ENCODE data around the gene CIZ1. TPM values are rescaled to one million over a fixed set of nuclear protein-coding genes. Genes with fewer than 3 reads are reported as not detected.
"Not testable (repeated sequence)": the region's sequence is repeated elsewhere in the genome, so short reads cannot be mapped to it uniquely, and the experiment has no call there.

The CIZ1 gene, protein sequence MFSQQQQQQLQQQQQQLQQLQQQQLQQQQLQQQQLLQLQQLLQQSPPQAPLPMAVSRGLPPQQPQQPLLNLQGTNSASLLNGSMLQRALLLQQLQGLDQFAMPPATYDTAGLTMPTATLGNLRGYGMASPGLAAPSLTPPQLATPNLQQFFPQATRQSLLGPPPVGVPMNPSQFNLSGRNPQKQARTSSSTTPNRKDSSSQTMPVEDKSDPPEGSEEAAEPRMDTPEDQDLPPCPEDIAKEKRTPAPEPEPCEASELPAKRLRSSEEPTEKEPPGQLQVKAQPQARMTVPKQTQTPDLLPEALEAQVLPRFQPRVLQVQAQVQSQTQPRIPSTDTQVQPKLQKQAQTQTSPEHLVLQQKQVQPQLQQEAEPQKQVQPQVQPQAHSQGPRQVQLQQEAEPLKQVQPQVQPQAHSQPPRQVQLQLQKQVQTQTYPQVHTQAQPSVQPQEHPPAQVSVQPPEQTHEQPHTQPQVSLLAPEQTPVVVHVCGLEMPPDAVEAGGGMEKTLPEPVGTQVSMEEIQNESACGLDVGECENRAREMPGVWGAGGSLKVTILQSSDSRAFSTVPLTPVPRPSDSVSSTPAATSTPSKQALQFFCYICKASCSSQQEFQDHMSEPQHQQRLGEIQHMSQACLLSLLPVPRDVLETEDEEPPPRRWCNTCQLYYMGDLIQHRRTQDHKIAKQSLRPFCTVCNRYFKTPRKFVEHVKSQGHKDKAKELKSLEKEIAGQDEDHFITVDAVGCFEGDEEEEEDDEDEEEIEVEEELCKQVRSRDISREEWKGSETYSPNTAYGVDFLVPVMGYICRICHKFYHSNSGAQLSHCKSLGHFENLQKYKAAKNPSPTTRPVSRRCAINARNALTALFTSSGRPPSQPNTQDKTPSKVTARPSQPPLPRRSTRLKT
- total RNA-seq: 11.5 TPM

DNA sequence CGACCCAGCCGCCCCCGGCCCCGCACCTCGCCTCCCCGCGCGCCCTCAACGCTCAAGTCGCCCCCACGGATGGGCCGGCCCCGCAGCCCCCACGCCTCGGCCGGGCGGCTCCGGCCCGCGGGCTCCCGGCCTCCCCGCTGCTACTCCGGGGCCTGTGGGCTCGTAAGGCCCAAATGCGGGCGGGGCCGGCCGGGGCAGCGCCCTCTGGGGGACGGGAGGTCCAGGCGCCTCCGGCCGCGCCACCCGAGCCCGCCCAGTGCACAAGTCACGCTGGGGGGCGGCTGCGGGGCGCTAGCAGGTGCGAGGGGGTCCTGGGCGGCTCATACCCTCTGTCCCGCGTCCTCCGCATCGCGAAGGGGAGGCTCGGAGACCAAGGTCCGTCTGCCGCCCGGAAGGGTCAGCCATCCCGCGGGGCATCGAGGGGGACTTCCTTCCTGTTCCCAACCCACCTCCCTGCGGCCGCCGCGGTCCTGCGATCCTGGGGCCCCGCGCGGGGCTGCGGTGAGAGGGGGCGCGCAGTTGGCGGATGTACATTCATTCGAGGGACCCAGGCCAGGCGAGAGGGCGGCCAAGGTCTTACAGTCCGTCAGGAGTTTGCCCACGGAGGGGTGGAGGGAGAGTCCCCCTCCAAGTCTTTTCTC is at the start of gene CIZ1:
Gene CIZ1 (minus strand): TSS at position 167 of the 641 bp plus-strand sequence. CDS start 715 bp downstream, outside the sequence.
- peak; percentile 63 for DNase-seq

DNA sequence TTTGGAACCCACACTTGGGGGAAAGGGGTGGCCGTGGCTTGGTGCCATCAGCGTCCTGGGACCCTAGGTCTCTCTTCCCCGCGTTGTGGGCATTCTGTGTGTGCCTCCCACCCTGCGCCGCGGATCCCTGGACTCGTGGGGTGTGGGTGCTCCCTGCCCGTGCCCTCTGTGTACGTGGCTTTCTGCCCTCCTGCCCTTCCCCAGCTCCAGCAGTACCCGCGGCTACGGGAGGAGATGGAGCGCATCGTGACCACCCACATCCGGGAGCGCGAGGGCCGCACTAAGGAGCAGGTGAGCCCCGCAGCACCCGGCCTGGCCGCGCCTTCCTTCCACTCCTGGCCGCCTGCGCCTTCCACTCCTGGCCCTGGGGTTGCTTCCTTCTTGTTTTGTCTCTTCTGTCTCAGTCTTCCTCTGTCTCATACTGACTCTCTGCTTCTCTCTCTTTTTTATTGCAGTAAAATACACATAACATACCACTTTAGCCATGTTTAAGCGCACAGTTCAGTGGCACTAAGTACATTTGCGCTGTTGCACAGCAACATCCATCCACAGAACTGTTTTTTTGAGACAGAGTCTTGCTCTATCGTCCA is 42.5 kb upstream of the CIZ1 start:
- no peak for DNase-seq

DNA sequence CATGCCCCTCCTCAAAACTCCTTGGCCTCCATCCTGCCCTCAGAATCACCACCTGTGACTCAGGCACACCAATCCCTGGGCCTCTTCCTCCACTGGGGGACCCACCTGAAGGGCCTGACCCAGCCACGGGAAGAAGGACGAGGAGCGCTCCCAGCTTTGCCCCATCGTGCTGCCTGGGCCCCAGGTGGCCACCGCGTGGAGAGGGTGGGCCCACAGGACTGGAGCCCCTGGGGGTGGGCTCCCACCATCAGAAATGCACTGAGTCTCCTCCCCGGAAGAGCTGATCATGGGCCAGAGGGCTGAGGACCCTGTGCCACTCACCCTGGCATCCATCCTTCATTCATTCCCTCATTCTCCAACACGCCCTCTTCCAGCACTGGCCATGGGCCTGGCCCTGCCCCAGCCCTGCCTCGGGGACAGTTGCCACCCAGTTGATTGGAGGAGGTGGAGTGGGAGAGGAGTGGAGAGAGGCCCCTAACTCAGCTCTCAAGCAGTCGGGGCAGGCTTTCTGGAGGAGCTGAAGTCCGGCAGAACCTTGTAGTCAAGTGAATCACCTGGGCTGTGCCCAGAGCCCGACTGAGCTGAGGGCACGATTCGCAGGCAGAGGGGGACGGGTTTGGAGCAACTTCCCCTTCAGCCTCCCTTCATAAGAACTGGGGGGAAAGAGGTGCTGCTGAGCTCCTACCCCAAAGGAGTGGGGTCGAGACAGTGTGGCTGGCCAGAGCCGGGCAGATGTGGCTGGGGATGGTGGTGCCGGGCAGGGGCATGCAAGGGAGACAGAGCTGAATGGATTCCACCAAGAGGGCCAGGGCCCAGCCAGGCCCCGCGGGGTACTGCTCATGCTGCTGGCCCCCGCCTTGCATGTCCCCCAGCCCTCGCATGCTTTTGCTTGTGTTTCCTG is 41.4 kb upstream of the CIZ1 start:
- DNase-seq: no peak

DNA sequence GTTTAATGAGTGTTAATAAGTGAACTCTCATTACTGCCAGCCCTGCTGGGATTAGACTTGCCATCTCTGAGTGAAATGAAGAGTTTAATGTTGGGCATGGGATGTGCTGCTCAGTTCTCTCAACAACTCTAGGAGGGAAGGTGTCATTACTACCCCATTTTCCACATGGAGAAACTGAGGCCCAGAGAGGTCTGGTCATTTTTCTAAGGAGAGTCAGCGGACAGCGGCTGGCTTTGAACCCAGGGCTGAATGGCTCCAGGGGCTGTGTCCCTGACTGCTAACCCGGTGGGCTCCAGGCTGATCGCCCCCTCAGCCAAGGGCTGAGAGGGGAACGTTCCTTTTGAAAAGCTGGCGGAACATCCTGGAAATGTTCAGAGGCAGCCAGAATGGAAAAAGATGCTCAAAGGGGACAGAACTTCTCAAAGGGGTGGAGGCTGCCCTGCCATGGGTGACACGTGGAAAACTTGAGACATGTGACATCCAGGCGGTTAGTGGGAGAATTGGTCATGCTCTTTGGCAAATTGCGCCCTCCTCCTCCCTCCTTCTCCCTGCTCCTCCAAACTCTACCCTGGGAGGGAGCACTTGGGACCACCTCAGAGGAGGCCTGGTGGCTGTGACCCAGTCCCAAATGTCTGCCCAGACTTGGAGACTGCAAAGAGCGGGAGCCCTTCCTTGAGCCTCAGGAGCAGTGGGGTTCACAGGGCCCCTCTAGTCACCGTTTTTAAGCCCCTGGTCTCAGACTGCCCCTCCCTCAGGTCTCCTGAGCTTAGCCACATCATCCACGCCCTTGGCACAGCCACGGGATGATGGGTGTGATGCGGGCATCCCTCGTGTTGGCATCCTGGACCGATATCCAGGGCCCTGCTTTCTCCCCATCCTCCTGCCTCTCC is 40.5 kb upstream of the CIZ1 start:
- DNase-seq: no peak

DNA sequence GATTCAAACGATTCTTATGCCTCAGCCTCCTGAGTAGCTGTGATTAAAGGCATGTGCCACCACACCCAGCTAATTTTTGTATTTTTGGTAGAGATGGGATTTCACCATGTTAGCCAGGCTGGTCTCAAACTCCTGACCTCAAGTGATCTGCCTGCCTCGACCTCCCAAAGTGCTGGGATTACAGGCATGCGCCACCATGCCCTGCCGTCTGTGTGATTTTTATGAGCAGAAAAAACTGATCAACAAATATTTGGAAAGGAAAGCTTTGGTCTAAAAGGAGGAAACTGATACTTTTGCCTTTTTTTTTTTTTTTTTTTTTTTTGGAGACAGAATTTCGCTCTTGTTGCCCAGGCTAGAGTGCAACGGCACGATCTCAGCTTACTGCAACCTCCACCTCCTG is 39.5 kb upstream of the CIZ1 start:
- DNase-seq: not testable (repeated sequence)

DNA sequence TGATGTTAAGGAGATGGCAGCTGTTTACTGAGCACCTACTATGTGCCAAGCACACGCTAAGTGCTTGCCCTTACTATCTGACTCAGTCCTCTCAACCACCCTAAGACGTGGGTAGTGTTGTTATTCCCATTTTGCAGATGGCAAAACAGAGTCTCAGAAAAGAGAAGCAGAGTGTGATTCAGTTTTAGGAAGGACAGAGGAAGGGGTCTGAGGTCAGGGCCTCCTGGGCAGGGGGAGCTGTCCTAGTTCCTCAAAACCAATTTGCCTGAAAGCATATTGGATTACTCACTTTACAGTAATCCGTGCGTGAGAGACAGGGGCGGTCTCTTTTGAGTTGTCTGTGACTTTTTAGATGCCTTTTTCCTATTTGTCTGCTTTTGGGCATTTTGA is 35.0 kb upstream of the CIZ1 start:
- DNase-seq: no peak

DNA sequence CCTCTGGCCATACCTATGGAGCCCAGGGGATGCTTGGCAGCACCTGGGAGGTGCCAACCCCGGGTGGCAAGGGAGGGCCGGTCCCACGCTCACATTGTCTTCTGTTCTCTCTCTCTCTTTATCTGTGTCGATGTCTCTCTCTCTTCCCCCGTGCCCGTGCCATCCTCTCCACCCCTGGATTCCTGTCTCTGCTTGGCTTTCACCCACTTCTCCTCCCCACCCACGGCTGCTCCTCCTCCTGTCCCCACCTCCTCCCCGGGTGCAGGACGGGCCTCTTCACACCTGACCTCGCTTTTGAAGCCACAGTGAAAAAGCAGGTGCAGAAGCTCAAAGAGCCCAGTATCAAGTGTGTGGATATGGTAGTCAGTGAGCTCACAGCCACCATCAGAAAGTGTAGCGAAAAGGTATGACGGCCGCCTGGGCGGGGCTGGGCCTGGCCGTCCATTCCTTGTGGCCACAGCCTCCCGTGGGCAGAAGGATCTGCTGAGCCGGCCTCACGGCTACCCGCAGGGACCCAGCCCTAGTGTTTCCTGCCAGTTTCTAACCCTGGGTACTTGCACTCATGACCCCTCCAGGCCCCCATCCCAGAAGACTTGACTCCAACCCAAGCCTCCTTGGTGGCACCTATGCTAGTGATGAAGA is 34.5 kb upstream of the CIZ1 start:
- no peak for DNase-seq

DNA sequence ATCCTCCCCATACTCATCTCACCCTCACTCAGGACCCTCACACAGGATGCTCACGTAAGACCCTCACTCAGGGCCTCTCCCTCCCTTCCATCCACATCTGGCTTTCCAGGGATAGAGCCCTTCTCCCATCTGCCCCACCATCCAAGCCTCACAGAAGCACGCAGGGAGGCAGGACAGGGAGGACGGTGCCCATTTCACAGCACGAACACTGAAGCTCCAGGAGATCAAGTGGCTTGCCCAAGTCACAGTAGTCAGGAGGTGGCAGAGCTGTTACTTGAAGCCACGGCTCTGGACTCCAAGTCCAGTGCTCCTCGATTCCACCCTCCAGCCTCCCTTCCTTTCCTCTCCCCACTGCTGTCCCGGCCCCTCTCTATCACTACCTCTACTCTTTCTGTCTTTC is 33.5 kb upstream of the CIZ1 start:
- no peak for DNase-seq

DNA sequence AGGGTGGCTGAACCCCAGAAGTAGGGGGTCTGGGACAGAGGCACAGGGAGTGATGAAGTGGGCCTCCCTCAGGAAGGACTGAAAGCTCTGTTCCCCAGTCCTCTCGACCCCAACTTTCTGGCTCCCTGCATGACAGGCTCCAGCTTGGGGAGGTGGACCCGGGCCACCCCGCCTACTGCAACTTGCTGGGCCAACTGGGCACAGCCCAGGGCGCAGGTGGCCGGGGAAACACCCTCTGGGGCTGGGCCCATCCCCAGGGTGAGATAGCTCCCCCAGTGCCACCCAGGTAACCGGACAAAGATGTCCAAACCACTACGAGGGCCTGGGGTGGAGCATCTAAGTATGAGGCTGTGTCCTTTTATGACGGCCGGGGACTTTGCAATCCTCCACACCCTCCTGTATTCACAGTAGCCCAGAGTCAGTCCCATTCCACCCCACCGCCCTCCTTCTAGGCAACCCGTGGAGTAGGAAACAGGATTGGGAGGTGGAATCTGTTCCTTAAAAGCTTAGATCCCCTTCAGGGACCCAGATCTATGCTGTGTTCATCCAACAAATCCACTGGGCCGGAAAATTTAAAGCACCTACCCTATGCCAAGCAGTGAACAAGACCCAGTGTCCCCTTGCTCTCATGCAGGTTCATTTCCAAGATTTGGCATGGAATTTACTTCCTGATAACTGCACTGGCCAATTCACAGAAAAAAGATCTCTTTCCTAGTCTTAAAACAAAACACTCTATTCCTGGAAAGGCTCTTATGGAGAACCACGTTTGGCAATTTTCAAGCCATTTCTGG is 31.7 kb upstream of the CIZ1 start:
- no peak for DNase-seq

DNA sequence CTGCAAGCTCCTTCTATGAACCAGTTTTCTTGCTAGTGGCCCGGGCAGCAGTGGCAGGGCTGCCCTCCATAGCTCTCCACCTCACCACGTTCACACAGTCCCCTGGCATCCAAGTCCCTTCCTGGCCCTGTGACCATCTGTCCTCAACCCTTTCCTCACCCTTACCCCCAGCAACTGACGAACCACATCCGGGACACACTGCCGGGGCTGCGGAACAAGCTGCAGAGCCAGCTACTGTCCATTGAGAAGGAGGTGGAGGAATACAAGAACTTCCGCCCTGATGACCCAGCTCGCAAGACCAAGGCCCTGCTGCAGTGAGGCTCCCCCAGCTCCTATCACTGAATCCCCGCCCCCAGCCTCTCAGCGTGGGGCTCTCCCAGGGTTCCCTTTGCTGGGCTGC is 30.7 kb upstream of the CIZ1 start:
- no peak for DNase-seq

DNA sequence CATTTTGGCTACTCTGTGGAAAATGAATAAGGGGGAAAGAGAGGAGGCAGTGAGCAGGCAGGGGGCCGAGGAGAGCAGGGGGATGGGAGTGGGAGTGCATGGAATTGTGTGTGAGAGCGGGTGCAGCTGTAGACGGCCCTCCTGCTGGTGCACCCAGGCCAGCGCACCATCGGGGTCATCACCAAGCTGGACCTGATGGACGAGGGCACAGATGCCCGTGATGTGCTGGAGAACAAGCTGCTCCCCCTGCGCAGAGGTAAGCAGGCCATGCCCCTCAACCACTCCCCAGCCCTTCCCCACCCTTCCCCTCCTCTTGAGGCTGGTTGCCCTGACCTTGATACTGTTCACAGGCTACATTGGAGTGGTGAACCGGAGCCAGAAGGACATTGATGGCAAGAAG is 28.5 kb upstream of the CIZ1 start:
- DNase-seq: no peak

DNA sequence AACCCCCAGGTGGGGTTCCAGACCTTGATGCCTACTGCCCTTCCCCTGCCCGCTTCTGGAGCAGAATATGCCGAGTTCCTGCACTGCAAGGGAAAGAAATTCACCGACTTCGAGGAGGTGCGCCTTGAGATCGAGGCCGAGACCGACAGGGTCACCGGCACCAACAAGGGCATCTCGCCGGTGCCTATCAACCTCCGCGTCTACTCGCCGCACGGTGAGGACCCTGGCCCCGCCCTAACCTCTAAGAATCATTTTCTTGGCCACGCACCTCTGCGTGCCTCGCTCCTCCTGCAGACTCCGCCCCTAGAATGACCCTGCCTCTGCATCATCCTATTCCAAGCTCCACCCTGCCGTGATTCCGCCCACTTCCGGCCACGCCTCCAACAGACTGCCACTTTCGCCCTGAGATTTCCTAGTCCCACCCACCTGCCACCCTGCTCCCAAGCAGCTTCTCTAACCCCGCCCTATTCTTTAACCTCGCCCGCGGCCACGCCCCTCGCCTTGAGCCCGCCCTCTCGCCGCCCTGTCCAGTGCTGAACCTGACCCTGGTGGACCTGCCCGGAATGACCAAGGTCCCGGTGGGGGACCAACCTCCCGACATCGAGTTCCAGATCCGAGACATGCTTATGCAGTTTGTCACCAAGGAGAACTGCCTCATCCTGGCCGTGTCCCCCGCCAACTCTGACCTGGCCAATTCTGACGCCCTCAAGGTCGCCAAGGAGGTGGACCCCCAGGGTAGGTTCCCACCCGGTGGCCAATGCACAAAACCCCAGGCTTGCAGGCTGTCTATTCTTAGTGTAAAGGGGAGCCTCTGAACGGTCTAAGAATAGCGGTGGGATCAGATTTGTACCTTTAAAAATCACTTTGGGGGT is 27.4 kb upstream of the CIZ1 start:
- peak; percentile 84 for DNase-seq

DNA sequence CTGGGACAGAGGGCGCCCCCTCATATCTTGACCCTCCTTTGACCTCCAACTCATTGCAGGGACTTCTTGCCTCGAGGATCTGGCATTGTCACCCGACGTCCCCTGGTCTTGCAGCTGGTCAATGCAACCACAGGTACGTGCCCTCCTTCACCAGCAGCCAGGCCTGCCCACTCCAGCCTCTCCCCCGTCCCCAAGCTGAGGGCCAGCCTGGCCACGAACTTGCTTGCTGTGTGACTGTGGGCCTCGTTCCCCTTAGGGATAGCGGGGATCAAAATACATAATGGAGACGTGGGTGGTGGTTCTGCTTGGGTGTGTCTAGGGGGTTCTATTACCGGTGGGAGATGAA is 26.8 kb upstream of the CIZ1 start:
- no peak for DNase-seq

DNA sequence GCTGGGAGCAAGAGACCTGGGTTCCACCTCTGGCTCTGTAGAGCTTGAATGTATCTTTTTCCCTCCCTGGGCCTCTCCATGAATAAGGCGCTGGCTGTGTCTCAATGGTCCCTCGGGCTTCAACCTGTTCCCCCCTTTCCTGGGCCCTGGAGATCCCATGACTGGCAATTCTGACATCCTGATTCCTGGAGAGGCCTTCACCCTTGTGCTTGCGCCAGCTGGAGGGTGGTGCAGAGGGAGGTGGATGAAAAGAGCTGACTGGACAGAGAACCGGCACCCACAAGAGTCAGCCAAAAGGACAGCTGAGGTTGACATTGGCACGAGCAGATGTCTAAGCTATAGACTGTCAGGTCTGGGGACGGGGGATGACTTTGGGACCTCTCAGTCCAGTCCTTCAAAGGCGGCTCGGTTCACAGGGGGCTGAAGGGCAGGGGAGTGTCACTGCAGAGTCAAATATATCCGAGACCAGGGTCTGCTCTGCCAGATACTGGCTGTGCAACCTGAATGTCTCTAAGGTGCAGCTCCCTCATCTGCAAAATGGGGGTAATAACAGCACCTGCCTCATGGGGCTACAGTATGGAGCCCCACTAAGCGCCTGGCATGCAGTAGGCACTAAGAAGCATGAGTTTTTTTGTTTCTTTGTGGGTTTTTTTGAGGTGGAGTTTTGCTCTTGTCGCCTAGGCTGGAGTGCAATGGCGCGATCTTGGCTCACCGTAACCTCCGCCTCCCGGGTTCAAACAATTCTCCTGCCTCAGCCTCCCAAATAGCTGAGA is 25.6 kb upstream of the CIZ1 start:
- DNase-seq: no peak

DNA sequence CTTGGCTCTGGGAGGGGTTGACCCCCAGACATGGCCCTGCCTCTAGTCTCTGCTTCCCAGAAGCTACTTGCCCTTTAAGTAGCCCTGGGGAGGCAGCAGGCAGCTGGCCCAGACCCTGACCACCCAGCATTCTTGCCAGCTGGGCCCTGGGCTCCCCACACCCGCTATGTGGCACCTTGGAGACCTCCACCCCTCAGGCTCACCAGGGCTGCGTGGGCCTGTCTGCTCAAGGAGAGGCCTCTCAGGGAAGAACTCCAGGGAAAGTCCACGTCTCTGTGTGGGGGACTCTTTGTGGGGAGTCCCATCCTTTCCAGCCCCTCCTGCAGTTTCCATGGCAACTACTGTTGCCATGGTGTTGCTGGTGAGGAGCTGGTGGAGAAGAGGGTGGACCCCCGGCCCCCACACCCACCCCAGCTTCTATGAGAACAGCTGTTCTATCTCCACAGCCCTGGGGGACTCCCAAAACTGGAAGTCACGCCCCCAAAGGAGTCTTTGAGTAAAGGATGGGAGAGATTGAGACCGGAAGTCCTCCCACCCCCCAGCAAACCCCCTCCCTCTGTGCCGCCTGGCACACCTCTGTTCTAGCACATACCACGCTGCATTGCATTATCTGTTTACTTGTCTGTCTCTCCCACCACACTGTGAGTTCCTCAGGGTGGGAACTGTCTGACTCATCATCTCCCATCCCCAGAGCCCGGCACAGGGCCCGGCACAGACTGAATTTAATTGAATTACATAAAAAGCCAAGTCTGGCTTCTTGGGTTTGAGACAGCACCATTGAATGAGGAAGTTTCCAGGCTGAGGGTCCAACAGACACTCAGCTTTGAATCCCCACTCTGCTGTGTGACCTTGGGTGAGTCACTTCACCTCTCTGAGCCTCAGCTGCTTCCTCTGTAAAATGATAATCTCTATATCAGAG is 24.4 kb upstream of the CIZ1 start:
- DNase-seq: peak; percentile 46

Measured in occipital lobe (tissue), 2 donors.